NCI-H146 (cell line): ENCODE measurements around the gene DNAJC27.
"Not testable (repeated sequence)": the region's sequence is repeated elsewhere in the genome, so short reads cannot be mapped to it uniquely, and the experiment has no call there.

Experiments
- DNase-seq: peaks from one replicate; lab custom pipeline; 2025; lab: John Stamatoyannopoulos, UW

DNAJC27 gene

GRCh38 chr2:24971536-24972314, at the start of gene DNAJC27:
DNAJC27 (minus strand) TSS chr2:24971955; CDS start chr2:24971904, 51 bp downstream.
- DNase-seq = peak; percentile 97

- no peak for DNase-seq
Observed at GRCh38 chr2:25018681-25019080, 46.9 kb upstream of the DNAJC27 start.

DNA sequence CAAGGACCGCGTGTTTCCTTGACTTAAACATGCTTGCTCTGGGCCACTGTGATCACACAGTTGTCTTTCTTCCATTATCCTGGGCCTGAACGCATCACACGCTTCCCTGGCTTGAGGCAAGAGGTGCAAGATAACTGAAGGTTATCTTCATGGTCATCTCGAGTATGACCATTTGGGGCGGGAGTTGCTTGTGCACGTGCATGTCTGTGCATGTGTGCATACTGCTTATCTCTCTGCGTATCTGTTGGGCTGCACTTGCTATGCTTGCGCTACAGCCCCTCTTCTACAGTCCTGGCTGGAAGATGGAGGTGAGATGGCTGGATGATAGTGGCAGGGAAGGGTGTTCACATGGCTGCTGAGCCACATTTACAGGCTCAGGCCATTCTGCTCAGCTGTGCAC, 42.9 kb upstream of the DNAJC27 start:
- DNase-seq = no peak

DNA sequence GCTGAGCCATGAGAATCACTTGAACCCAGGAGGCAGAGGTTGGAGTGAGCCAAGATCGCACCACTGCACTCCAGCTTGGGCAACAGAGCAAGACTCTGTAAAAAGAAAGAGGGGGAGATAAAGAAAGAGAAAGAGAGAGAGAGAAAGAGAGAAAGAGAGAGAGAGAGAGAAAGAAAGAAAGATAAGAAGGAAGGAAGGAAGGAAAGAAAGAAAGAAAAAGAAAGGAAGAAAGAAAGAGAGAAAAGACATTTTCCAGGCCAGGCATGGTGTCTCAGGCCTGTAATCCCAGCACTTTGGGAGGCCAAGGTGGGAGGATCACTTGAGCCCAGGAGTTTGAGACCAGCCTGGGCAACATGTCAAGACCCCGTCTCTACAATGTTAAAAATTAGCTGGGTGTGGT, 39.6 kb upstream of the DNAJC27 start:
- DNase-seq = not testable (repeated sequence)

DNA sequence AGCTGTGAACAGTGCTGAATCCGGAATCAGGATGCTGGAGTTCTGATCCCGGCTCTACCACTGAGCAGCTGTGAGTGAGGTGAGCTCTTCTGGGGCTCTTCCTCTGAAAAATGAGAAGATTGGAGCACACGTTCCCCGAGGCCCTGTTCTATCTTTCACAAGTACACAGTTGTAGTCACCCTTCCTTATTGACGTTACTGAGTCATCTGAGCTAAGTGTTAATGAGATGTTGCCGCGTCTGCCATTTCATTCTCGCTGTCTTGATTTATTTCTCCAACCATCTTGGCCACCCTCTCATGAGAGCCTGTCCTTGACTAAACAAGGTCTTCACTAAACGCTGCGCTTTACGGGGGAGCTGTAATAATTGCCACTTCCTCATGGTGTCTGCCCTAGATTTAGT, 38.2 kb upstream of the DNAJC27 start:
- no peak for DNase-seq

- DNase-seq = no peak
Observed at GRCh38 chr2:25002066-25002465, 30.3 kb upstream of the DNAJC27 start.

DNA sequence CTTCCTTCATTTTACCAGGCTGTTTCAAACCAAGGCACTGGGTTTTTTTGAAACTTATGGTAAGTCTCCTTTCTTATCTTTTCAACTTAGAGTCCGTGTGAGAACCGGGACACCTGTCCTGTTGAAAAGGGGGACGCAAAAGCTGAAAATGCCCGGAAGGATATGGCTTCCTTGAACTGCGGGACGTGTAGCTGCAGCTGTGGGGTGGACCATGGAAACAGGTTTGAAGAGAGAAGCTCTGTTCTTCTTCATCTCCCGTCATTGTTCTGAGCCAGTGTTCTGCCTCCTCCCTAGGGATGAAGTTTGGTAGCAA, 29.5 kb upstream of the DNAJC27 start:
- DNase-seq = no peak

GRCh38 chr2:25000503-25001324, 29.0 kb upstream of the DNAJC27 start:
- DNase-seq = peak; percentile 19

- DNase-seq = no peak
Observed at GRCh38 chr2:25000036-25000435, 28.3 kb upstream of the DNAJC27 start.

GRCh38 chr2:24999097-24999496, 27.3 kb upstream of the DNAJC27 start:
- DNase-seq = not testable (repeated sequence)

DNA sequence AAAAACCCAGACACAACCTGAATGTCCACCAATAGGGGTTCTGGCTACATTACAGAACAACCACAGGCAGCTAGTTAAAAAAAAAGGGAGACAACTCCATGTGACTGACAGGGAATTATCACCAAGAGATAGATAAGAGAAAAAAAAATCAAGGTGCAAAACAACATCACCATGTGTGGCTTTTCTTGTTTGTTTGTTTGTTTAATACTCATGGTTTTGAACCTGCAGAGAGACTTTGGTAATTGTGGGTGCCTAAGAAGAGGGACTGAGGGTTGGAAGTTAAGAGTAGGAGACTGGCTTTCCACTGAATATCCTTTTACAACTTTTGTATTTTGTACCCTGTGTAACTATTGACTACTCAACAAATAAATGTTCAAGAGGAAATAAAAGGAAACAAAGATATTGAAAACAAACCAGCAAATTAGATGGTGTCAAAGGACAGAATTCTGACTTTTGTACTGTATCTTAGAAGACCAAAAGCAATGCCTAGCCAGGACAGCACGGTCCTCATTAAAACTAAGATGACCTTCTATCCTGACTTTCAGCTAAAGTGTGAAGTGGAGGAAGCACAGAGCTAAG, 22.5 kb upstream of the DNAJC27 start:
- no peak for DNase-seq

GRCh38 chr2:24993406-24994145, 21.8 kb upstream of the DNAJC27 start:
- peak; percentile 22 for DNase-seq

DNA sequence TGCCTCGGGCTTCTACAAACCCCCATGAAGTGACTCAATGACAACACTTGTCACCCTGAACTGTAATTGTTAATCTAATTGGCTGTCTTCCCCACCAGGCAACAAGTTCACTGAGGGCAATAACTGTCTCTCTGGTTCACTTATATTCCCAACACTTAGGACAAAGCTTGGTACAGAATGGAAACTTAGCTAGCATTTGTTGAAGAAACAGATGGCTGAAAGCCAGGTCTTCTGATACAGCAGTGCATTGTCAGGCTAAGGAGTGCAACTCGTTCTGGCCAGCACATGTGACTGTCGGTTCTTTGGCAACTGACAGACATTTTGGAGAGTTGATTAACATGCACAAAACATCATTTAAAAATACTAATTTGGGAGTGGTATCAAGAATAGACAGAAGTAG, 14.6 kb upstream of the DNAJC27 start:
- no peak for DNase-seq

DNA sequence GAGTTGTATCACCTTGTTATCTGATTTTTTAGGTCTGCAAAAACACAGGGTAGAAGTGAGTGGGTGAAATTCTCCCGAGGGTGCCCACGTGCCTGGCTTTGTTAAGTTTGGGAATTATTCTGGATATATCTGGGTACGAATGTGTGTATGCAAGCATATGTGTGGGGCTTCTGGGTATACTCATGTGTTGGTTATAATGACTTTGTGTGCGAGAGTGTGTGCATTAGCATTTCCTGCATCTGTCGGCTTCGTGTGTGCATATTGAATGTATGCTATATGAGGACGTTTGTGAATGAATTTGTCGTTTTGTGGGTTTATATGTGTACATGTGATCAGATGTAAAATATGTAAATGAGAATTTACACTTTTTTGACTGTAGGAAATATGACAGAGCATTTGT, 13.8 kb upstream of the DNAJC27 start:
- DNase-seq = no peak

DNA sequence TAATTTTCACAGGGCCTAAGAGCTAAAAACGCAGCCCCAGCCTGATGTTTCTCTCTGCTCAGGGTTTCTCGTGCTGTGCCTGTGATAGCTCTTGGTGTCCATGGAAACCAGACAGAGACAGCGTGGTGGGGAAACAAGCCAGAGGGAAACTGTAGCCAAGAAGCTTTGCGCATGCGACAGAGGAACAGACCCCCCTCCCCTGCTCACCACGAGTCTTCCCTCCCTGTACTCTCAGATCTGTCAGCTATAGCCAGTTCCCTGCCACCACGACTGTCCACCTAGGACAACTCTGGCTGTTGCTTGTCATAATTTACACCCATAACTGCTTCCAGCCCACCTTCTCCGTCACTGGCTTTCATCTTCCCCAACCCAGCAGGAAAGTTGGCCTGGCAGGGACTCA, 13.2 kb upstream of the DNAJC27 start:
- DNase-seq = peak; percentile 76

DNA sequence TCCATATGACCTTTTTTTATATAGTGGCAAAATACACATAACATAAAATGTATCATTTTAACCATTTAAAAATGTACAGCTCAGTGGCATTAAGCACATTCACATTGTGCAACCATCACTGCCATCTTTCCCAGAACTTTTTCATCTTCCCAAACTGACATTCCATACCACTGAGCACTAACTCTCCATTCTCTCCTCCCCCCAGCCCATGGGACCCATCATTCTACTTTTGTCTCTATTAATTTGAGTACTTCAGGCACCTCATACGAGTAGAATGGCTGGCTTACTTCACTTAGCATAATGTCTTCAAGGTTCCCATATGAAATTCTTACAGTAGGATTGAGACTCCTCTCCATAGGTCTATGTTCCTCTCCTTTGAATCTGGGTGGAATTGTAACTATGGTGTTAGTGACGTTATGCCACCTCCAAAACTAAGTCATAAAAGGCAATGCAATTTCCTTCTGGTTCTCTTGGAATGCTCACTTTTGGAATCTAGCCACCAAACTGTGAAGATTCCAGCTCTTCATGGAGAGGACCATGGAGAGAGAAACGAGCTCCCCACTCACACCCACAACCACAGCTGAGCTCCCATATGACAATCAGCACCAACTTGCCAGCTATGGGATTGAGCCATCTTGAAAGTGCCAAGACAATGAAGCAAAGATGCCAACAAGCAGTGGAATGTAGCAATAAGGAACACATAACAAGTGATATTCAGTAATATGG, 9.8 kb upstream of the DNAJC27 start:
- DNase-seq = no peak

GRCh38 chr2:24978661-24979060, 6.9 kb upstream of the DNAJC27 start:
- DNase-seq = no peak

DNA sequence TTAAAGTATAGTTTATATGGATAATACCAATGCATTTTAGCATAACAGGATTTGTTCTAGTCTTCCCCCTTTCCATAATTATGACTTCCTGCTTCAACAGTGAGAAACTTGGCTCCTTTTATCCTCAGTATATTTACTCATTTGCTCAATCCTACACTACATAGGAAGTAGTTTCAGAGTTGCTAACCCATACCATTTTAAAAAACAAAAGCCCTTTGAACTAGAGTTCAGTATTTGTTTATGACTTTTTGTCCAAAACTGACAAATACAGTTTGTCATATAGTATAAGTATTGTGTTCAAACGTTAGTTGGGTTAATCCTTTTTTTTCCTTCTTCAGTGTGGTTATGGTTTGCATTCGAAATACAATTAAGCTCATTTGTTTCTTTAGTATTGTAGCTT, 5.9 kb upstream of the DNAJC27 start:
- DNase-seq = no peak

DNA sequence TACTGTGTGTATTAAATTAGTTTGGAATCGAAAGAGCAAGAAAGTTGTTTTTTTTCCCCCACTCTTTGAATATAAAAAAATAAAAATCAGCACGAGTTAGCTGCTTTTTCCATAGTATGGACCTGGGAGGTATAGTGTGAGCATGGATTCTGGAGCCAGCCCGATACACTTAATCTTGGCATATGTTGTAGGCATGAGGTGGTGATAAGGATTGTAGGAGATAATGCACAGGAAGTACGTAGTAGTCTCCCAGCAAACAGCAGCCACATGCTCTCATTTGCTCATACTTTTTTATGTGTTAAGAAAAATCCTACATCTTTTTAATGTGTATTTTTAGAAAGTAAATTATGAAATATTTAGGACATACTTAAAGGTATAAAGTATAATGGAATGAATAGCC, 2.1 kb upstream of the DNAJC27 start:
- no peak for DNase-seq

DNA sequence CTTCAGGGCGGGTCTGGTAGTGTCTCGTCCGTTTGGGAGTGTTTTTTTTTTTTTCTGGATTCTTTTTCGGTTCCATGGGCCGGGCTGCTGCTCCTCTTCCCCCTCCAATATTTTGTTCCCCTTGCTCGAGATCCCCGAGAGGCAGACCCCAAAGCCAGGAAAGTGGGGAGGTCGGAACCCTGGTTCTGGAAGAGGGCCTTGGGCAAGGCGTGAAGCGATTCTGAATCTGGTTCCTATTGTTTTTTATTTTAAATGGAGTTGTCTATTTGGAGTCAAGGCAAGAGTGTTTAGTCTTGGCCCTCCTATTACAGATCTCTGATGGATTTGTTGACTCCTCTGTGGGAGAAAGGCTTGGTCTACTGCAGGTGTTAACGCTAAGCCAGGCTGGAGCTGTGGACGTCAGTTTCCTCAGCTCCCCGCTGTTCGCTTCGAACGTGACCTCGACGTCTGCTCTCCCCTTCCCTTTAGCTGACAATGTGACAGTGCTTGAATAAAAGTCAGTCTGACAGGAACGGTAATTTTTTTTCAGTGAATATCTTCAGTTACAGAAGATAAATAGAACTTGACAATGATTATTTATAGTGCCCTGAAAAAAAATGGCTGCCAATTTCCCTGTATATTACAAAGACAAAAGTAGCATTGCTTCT, 683 bp upstream of the DNAJC27 start:
- peak; percentile 72 for DNase-seq

GRCh38 chr2:24971286-24971535, 544 bp downstream of the DNAJC27 start:
- no peak for DNase-seq
